GM19467 (cell line): ENCODE data around the gene SMIM15.
"Not testable (repeated sequence)": the region's sequence is repeated elsewhere in the genome, so short reads cannot be mapped to it uniquely, and the experiment has no call there.

Experiments
- ATAC-seq: cut with Tn5 transposase; IDR thresholded peaks from one replicate; pipeline ENCODE4 v1.9.1; 2021; ENCODE audit warnings: mild to moderate bottlenecking, moderate library complexity; ENCODE audit not compliant: unreplicated experiment

Gene SMIM15

GRCh38 chr5:61162010-61162831 lies at the start of gene SMIM15:
TSS of gene SMIM15 (minus strand) at chr5:61162468. CDS start at chr5:61160171, 2,297 bp downstream.
- ATAC-seq, result peak; percentile 97

- ATAC-seq, result no peak
Measured at GRCh38 chr5:61207884-61208283, 45.6 kb upstream of the SMIM15 start.

- ATAC-seq, result no peak
Measured at GRCh38 chr5:61205013-61205412, 42.7 kb upstream of the SMIM15 start.

- no peak for ATAC-seq
Measured at GRCh38 chr5:61202213-61202612, 39.9 kb upstream of the SMIM15 start.

- ATAC-seq, result no peak
Measured at GRCh38 chr5:61200582-61201155, 38.4 kb upstream of the SMIM15 start.

- no peak for ATAC-seq
Measured at GRCh38 chr5:61198606-61199005, 36.3 kb upstream of the SMIM15 start.

- not testable (repeated sequence) for ATAC-seq
Measured at GRCh38 chr5:61187826-61188225, 25.6 kb upstream of the SMIM15 start.

- ATAC-seq, result not testable (repeated sequence)
Measured at GRCh38 chr5:61187352-61187751, 25.1 kb upstream of the SMIM15 start.

GRCh38 chr5:61186634-61187033 lies 24.4 kb upstream of the SMIM15 start:
- no peak for ATAC-seq

GRCh38 chr5:61184708-61185107 lies 22.4 kb upstream of the SMIM15 start:
- no peak for ATAC-seq

- no peak for ATAC-seq
Measured at GRCh38 chr5:61183538-61183937, 21.3 kb upstream of the SMIM15 start.

- no peak for ATAC-seq
Measured at GRCh38 chr5:61182449-61182848, 20.2 kb upstream of the SMIM15 start.

- no peak for ATAC-seq
Measured at GRCh38 chr5:61180886-61181285, 18.6 kb upstream of the SMIM15 start.

GRCh38 chr5:61178702-61179101 lies 16.4 kb upstream of the SMIM15 start:
- no peak for ATAC-seq

GRCh38 chr5:61177716-61178115 lies 15.4 kb upstream of the SMIM15 start:
- peak; percentile 92 for ATAC-seq

- ATAC-seq, result no peak
Measured at GRCh38 chr5:61177070-61177469, 14.8 kb upstream of the SMIM15 start.

GRCh38 chr5:61176631-61177030 lies 14.4 kb upstream of the SMIM15 start:
- no peak for ATAC-seq

- no peak for ATAC-seq
Measured at GRCh38 chr5:61171479-61171878, 9.2 kb upstream of the SMIM15 start.

GRCh38 chr5:61168951-61169350 lies 6.7 kb upstream of the SMIM15 start:
- ATAC-seq, result no peak

- no peak for ATAC-seq
Measured at GRCh38 chr5:61167382-61167781, 5.1 kb upstream of the SMIM15 start.

GRCh38 chr5:61163905-61164304 lies 1.6 kb upstream of the SMIM15 start:
- ATAC-seq, result no peak

GRCh38 chr5:61162832-61163567 lies 732 bp upstream of the SMIM15 start:
- ATAC-seq, result no peak
